Suprapubic skin (tissue), 4 donors: ENCODE results near the gene IFTAP. TPM values are rescaled to one million over a fixed set of nuclear protein-coding genes. Genes with fewer than 3 reads are reported as not detected.

Experiments used
- DNase-seq, 2 donors: peaks; one replicate each; pipeline ENCODE4 v3.0.0-alpha.2; 2019; ENCODE audit warnings: low spot score in 2 of 2
- H3K27ac ChIP-seq: fragments of 200-600 bp; sonication (generic); one replicate; pipeline ENCODE4 v1.5.1; 2019
- H3K27me3 ChIP-seq: fragments of 200-600 bp; sonication (generic); one replicate; pipeline ENCODE4 v1.5.1; 2019
- H3K36me3 ChIP-seq: fragments of 200-600 bp; sonication (generic); one replicate; pipeline ENCODE4 v1.5.1; 2019
- H3K4me1 ChIP-seq: fragments of 200-600 bp; sonication (generic); one replicate; pipeline ENCODE4 v1.5.1; 2019
- H3K4me3 ChIP-seq: fragments of 200-600 bp; sonication (generic); one replicate; pipeline ENCODE4 v1.5.1; 2019; ENCODE audit warnings: mild to moderate bottlenecking
- H3K9me3 ChIP-seq: fragments of 200-600 bp; sonication (generic); one replicate; pipeline ENCODE4 v1.5.1; 2019
- CTCF ChIP-seq, 2 donors: fragments of 200-600 bp in 1 of 2; fragments of 450-650 bp in 1 of 2; sonication (generic) in 1 of 2; IDR thresholded peaks; one replicate each; pipeline ENCODE4 v1.5.1; 2016 to 2019; ENCODE audit warnings: antibody characterized with exemption in 2 of 2, mild to moderate bottlenecking in 1 of 2, moderate library complexity in 1 of 2
- EP300 ChIP-seq: sonication (generic); formaldehyde crosslinking; IDR thresholded peaks from one replicate; pipeline ENCODE4 v1.6.1; 2017; ENCODE audit warnings: antibody characterized with exemption
- POLR2A ChIP-seq, 2 donors: fragments of 450-650 bp; IDR thresholded peaks; one replicate each; pipeline ENCODE4 v1.6.1; 2017; ENCODE audit warnings: antibody characterized with exemption in 2 of 2, mild to moderate bottlenecking in 2 of 2, moderate library complexity in 2 of 2
- POLR2AphosphoS5 ChIP-seq, 3 donors: sonication (generic); formaldehyde crosslinking; IDR thresholded peaks; one replicate each; pipeline ENCODE4 v1.6.1; 2017; ENCODE audit warnings: antibody characterized with exemption in 3 of 3
- WGBS: methylation state at CpG from one replicate; pipeline ENCODE4 v1.1.5; 2018; 5-methylcytosine and 5-hydroxymethylcytosine counted together
- total RNA-seq, 4 donors: library from RNA; depleted of rRNA; stranded (reverse); fragments of >200 nt; gene quantifications; one replicate each; pipeline ENCODE4 v1.1.0, GENCODE V29; 2016

Gene IFTAP
- total RNA-seq, 4 donors from 2014 or later, result 6.6 to 17.8 (median 8.8) TPM

- H3K4me3 ChIP-seq, result peak overlapping the region; percentile 35
- H3K36me3 ChIP-seq, result no peaks in the 10 kb centered on the region
- WGBS, result 6% methylated on average over 15 of the region's 15 CpGs
- no peak for DNase-seq
- H3K9me3 ChIP-seq, result peaks cover 5% of the 10 kb centered on the region
- peak; percentile 29 to 52 for TF ChIP-seq CTCF (IDR thresholded peaks at IDR 0.05)
- TF ChIP-seq POLR2A (IDR thresholded peaks at IDR 0.05), result no peak
- no peak for TF ChIP-seq POLR2AphosphoS5 (IDR thresholded peaks at IDR 0.05)
- TF ChIP-seq EP300, result no peak
- no peak overlapping the region for H3K27ac ChIP-seq
- H3K4me1 ChIP-seq, result no peaks in the 10 kb centered on the region
- H3K27me3 ChIP-seq, result peaks cover 5% of the 10 kb centered on the region
Observed at GRCh38 chr11:36564376-36565030, 29.8 kb upstream of the IFTAP start.

GRCh38 chr11:36565031-36565610 lies 29.2 kb upstream of the IFTAP start:
- no peak overlapping the region for H3K27ac ChIP-seq
- DNase-seq, result no peak
- no peak overlapping the region for H3K4me3 ChIP-seq
- H3K4me1 ChIP-seq, result no peaks in the 10 kb centered on the region
- H3K36me3 ChIP-seq, result no peaks in the 10 kb centered on the region
- peaks cover 5% of the 10 kb centered on the region for H3K27me3 ChIP-seq
- H3K9me3 ChIP-seq, result no peaks in the 10 kb centered on the region
- TF ChIP-seq EP300 (no peak), POLR2AphosphoS5 (IDR thresholded peaks at IDR 0.05) (no peak), POLR2A (IDR thresholded peaks at IDR 0.05) (no peak), CTCF (IDR thresholded peaks at IDR 0.05) (no peak)
- 68% methylated on average over 6 of the region's 6 CpGs for WGBS

- no peak for DNase-seq
- Histone ChIP-seq H3K4me1 (no peaks in the 10 kb centered on the region), H3K4me3 (no peak overlapping the region), H3K36me3 (no peaks in the 10 kb centered on the region), H3K27ac (no peak overlapping the region), H3K9me3 (no peaks in the 10 kb centered on the region), H3K27me3 (peaks cover 5% of the 10 kb centered on the region)
- TF ChIP-seq EP300 (no peak), CTCF (IDR thresholded peaks at IDR 0.05) (no peak), POLR2AphosphoS5 (IDR thresholded peaks at IDR 0.05) (no peak), POLR2A (IDR thresholded peaks at IDR 0.05) (no peak)
- WGBS, result 89% methylated on average over 4 of the region's 4 CpGs
Observed at GRCh38 chr11:36566407-36567053, 27.8 kb upstream of the IFTAP start.

GRCh38 chr11:36567694-36568093 lies 26.6 kb upstream of the IFTAP start, which contains the start of gene RAG1:
Gene RAG1, plus strand, starts transcription at chr11:36568007. Its CDS starts 5,298 bp downstream, at chr11:36573305.
- no peak within 1 kb of the TSS for H3K27ac ChIP-seq
- peaks cover 5% of the 10 kb centered on the region for H3K27me3 ChIP-seq
- H3K9me3 ChIP-seq, result no peaks in the 10 kb centered on the region
- WGBS, result 94% methylated on average over 1 of the region's 1 CpG
- DNase-seq, result no peak
- no peaks in the 10 kb centered on the region for H3K4me1 ChIP-seq
- no peak within 1 kb of the TSS for H3K4me3 ChIP-seq
- no peak for TF ChIP-seq CTCF (IDR thresholded peaks at IDR 0.05)
- no peak for TF ChIP-seq EP300
- no peak for TF ChIP-seq POLR2AphosphoS5 (IDR thresholded peaks at IDR 0.05)
- no peak for TF ChIP-seq POLR2A (IDR thresholded peaks at IDR 0.05)
- no peaks in the 10 kb centered on the region for H3K36me3 ChIP-seq

GRCh38 chr11:36569095-36569494 lies 25.2 kb upstream of the IFTAP start:
- 88% methylated on average over 4 of the region's 4 CpGs for WGBS
- no peaks in the 10 kb centered on the region for H3K4me1 ChIP-seq
- H3K4me3 ChIP-seq, result no peak overlapping the region
- no peak for DNase-seq
- no peaks in the 10 kb centered on the region for H3K9me3 ChIP-seq
- H3K36me3 ChIP-seq, result no peaks in the 10 kb centered on the region
- peaks cover 5% of the 10 kb centered on the region for H3K27me3 ChIP-seq
- no peak for TF ChIP-seq CTCF (IDR thresholded peaks at IDR 0.05)
- no peak for TF ChIP-seq EP300
- no peak for TF ChIP-seq POLR2A (IDR thresholded peaks at IDR 0.05)
- TF ChIP-seq POLR2AphosphoS5 (IDR thresholded peaks at IDR 0.05), result no peak
- no peak overlapping the region for H3K27ac ChIP-seq
